Nephron progenitor cell (in vitro differentiated cells): ENCODE measurements around the gene DARS1.
A peak's percentile ranks its signal among the peaks of the same experiment; 100 is the strongest.
"Not testable (repeated sequence)": the region's sequence is repeated elsewhere in the genome, so short reads cannot be mapped to it uniquely, and the experiment has no call there.

Experiments used
- DNase-seq: peaks from one replicate; pipeline ENCODE4 v3.0.0; 2021
- H3K27ac Mint-ChIP-seq: 2 replicates; pipeline ENCODE4 v1.8.0; 2021; ENCODE audit warnings: mild to moderate bottlenecking, moderate library complexity, mixed read lengths
- H3K27me3 Mint-ChIP-seq: 2 replicates; pipeline ENCODE4 v1.8.0; 2021; ENCODE audit warnings: mild to moderate bottlenecking, low read depth, mixed read lengths; ENCODE audit not compliant: poor library complexity
- H3K36me3 Mint-ChIP-seq: 2 replicates; pipeline ENCODE4 v1.8.0; 2021; ENCODE audit warnings: low read depth, mixed read lengths
- H3K4me1 Mint-ChIP-seq: 2 replicates; pipeline ENCODE4 v1.8.0; 2021; ENCODE audit warnings: mixed read lengths
- H3K4me3 Mint-ChIP-seq: 2 replicates; pipeline ENCODE4 v1.8.0; 2021; ENCODE audit warnings: mild to moderate bottlenecking, moderate library complexity, mixed read lengths
- H3K9me3 Mint-ChIP-seq: 2 replicates; pipeline ENCODE4 v1.8.0; 2021; ENCODE audit warnings: mild to moderate bottlenecking, moderate library complexity, mixed read lengths
- CTCF ChIP-seq: fragments of 200-600 bp; sonication (generic); IDR thresholded peaks from 2 replicates; pipeline ENCODE4 v1.5.0; 2021; ENCODE audit warnings: antibody characterized with exemption

Gene DARS1

GRCh38 chr2:135965756-135966155 lies 19.7 kb downstream of the DARS1 start:
- no peak for TF ChIP-seq CTCF
- H3K36me3 Mint-ChIP-seq = peaks cover 47% of the 10 kb centered on the region
- H3K4me1 Mint-ChIP-seq = peaks cover 29% of the 10 kb centered on the region
- DNase-seq = no peak
- H3K27ac Mint-ChIP-seq = peak overlapping the region; percentile 73
- peaks cover 5% of the 10 kb centered on the region for H3K9me3 Mint-ChIP-seq
- no peak overlapping the region for H3K4me3 Mint-ChIP-seq
- no peaks in the 10 kb centered on the region for H3K27me3 Mint-ChIP-seq

DNA sequence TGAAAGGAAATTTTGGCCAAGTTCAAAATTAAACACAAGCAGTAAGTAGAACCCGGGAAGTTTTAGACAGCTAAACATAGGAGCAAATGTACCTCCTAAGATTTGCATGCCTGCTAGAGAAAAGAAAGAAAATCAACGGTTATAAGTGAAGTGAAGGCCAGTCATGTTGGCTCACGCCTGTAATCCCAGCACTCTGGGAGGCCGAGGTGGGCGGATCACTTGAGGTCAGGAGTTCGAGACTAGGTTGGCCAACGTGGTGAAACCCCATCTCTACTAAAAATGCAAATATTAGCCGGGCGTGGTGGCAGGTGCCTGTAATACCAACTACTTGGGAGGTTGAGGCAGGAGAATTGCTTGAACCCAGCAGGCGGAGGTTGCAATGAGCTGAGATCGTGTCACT lies 21.0 kb downstream of the DARS1 start:
- not testable (repeated sequence) for H3K9me3 Mint-ChIP-seq, H3K4me3 Mint-ChIP-seq, DNase-seq, H3K27me3 Mint-ChIP-seq
- H3K27ac Mint-ChIP-seq = peak overlapping the region; percentile 34
- peaks cover 42% of the 10 kb centered on the region for H3K4me1 Mint-ChIP-seq
- H3K36me3 Mint-ChIP-seq = peaks cover 43% of the 10 kb centered on the region

- peaks cover 43% of the 10 kb centered on the region for H3K4me1 Mint-ChIP-seq
- no peak for TF ChIP-seq CTCF
Measured at GRCh38 chr2:135963841-135964240, 21.6 kb downstream of the DARS1 start.

GRCh38 chr2:135962366-135963123 lies 22.9 kb downstream of the DARS1 start:
- no peaks in the 10 kb centered on the region for H3K9me3 Mint-ChIP-seq
- no peak for TF ChIP-seq CTCF
- peak overlapping the region; percentile 95 for H3K27ac Mint-ChIP-seq
- H3K27me3 Mint-ChIP-seq = no peaks in the 10 kb centered on the region
- peaks cover 44% of the 10 kb centered on the region for H3K36me3 Mint-ChIP-seq
- no peak overlapping the region for H3K4me3 Mint-ChIP-seq
- peaks cover 43% of the 10 kb centered on the region for H3K4me1 Mint-ChIP-seq
- no peak for DNase-seq

More at GRCh38 chr2:135963841-135964240, 21.6 kb downstream of the DARS1 start:
- H3K36me3 Mint-ChIP-seq = peaks cover 41% of the 10 kb centered on the region
- no peaks in the 10 kb centered on the region for H3K9me3 Mint-ChIP-seq
- H3K4me3 Mint-ChIP-seq = no peak overlapping the region
- no peak overlapping the region for H3K27ac Mint-ChIP-seq
- DNase-seq = no peak
- H3K27me3 Mint-ChIP-seq = no peaks in the 10 kb centered on the region

DNA sequence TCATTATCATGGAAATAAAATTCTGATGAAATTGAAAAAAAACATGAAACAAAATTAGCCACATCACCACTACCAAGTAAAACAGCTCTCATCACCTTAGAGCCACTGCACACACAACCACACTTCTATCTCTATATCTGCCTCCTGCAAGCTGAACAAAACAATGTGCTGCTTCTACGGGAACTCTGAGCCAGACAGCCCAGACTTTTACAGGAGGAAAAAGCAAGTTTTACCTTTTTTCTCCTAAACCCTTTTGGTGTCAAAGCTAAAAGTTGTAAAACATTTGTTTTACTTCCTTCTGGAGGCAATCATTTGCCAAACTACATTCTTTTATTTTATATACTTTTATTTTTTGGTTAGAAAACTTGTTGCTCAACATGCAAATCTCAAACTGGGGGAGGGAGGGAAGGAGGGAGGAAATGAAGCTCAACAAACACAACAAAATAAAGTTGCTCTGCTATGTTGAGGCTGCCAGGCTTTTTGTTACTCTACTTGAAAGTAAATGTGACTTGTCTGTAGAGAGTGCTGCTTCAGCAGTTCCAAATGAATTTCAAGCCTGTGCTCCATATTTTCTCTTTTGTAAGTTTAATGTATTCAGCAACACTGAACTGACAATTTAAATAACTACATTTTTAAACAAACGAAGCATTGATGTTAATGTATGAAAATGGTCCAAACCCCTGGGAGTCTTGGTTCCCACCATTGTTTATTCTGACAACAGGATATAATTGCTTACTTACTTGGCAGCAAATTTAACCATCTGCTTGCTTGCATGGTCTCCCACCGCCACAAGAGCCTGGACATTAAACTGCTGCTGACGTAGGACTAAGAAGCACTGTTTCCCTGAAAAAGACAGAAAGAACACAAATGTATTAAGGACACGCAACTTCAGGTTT lies 24.5 kb downstream of the DARS1 start:
- no peaks in the 10 kb centered on the region for H3K27me3 Mint-ChIP-seq
- peak overlapping the region; percentile 48 for H3K4me3 Mint-ChIP-seq
- no peaks in the 10 kb centered on the region for H3K9me3 Mint-ChIP-seq
- no peak for TF ChIP-seq CTCF
- DNase-seq = no peak
- H3K4me1 Mint-ChIP-seq = peaks cover 49% of the 10 kb centered on the region
- H3K36me3 Mint-ChIP-seq = peaks cover 43% of the 10 kb centered on the region
- peak overlapping the region; percentile 95 for H3K27ac Mint-ChIP-seq

GRCh38 chr2:135960150-135960549 lies 25.3 kb downstream of the DARS1 start:
- TF ChIP-seq CTCF = no peak
- H3K4me1 Mint-ChIP-seq = peaks cover 49% of the 10 kb centered on the region
- peak overlapping the region; percentile 19 for H3K4me3 Mint-ChIP-seq
- H3K27me3 Mint-ChIP-seq = no peaks in the 10 kb centered on the region
- H3K27ac Mint-ChIP-seq = peak overlapping the region; percentile 49
- no peaks in the 10 kb centered on the region for H3K9me3 Mint-ChIP-seq
- peaks cover 44% of the 10 kb centered on the region for H3K36me3 Mint-ChIP-seq
- no peak for DNase-seq

DNA sequence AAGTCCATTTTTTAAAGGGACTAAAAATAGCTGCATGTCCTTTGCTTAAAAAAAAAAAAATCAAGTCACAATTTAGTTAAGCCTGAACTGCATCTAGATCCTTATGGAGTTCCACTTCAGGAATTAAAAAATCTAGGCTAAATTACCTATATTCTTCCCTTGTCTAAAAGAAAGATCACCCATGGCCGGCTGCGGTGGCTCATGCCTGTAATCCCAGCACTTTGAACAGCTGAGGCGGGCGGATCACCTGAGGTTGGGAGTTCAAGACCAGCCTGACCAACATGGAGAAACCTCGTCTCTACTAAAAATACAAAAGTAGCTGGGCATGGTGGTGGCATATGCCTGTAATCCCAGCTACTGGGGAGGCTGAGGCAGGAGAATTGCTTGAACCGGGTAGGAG lies 26.5 kb downstream of the DARS1 start:
- Mint-ChIP-seq H3K36me3 (peaks cover 43% of the 10 kb centered on the region), H3K4me1 (peaks cover 45% of the 10 kb centered on the region)
- not testable (repeated sequence) for DNase-seq, H3K27me3 Mint-ChIP-seq, H3K27ac Mint-ChIP-seq, H3K4me3 Mint-ChIP-seq, H3K9me3 Mint-ChIP-seq
